GM19351 (cell line): Measurements from ENCODE around the gene CSNK1G2.

Experiments
- ATAC-seq: cut with Tn5 transposase; IDR thresholded peaks from one replicate; pipeline ENCODE4 v1.9.1; 2021; ENCODE audit warnings: mild to moderate bottlenecking, moderate library complexity; ENCODE audit not compliant: unreplicated experiment

Gene CSNK1G2

DNA sequence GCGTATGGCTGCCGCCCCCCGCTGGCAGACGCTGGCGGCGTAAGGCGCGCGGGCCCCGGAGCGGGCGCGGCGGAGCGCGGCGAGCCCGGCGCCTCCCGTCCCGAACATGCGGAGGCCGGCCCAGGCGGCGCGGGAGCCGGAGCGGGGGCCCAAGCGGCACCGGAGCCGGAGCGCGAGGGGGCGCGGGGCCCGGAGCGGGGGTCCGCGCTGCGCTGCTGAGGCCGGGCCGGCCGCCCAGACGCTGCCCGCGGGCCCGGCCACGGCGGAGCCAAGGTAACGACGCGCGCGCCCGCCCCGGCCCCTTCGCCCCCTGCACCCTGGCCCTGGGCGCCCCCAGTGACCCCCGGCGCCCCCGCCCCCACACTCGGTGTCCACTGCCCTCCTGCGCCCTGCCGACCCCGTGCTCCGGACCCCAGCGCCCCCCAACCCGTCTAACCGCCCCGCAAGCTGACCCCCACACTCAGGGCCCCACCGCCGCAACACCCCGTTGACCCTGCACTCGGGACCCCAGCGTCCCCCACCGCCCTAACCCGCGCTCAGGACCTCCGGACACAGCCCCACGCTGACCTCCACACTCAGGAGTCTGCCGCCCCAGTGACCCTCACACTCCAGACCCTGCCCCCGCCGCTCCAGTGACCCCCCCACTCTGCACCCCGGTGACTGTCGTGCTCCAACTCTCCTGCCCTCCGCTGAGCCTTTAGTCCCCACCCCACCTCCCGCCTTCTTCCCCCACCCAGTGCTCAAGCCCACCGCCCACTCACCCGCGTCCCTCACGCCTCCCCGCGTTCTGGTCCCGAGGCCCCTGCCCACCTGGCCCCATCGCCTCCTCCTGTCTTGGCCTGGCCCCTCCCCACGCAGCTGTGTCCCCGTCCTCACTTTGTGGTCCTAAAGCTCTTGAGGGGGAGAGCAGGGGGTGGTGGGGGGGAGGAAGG, at the start of gene CSNK1G2:
Gene CSNK1G2 (plus strand): TSS at position 27 of the 932 bp plus-strand sequence. CDS start 28,601 bp downstream, outside the sequence.
- ATAC-seq = no peak

DNA sequence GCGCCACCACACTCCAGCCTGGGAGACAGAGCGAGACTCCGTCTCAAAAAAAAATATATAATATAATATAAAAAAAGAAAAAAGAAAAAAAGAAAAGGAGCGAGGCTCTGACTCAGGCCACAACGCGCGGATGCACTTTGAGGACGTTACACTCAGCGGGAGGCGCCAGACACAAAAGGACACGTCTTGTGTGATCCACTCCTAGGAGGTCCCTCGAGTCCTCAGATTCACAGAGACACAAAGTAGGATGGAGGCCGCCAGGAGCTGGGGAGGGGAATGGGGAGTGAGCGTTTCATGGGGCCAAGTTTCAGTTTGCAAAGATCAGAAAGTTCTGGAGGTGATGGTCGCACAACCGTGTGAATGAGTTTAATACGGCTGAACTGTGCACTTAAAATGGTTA, 47.2 kb upstream of the CSNK1G2 start:
- ATAC-seq = no peak

DNA sequence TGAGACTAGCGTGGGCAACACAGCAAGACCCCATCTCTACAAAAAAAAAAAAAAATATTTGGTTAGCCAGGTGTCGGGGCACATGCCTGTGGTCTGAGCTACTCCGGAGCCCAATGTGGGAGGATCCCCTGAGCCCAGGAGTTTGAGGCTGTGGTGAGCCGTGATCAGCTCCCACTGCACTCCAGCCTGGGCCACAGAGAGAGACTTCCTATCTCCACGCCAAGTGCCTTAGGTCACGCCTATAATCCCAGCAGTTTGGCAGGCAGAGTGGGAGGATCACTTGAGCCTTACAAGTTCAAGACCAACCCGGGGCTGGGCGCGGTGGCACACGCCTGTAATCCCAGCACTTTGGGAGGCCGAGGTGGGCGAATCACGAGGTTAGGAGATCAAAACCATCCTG, 44.5 kb upstream of the CSNK1G2 start:
- ATAC-seq = no peak

DNA sequence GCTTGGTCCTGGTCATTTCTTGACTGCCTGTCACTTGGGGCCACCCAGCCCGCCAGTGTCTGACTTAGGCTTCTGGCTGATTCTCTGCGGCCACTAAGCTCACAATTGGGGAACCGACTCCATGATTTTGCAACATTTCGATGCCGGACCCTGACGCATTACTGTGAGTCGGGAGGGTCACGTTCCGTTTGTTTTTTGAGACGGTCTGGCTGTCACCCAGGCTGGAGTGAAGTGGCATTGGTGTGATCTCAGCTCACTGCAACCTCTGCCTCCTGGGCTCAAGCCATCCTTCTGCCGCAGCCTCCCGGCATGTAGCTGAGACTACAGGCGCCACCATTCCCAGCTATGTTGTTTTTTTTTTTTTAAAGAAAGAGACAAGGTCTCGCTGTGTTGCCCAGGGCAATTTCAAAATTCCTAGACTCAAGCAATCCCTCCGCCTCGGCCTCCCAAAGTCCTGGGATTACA, 39.0 kb upstream of the CSNK1G2 start:
- ATAC-seq = no peak

DNA sequence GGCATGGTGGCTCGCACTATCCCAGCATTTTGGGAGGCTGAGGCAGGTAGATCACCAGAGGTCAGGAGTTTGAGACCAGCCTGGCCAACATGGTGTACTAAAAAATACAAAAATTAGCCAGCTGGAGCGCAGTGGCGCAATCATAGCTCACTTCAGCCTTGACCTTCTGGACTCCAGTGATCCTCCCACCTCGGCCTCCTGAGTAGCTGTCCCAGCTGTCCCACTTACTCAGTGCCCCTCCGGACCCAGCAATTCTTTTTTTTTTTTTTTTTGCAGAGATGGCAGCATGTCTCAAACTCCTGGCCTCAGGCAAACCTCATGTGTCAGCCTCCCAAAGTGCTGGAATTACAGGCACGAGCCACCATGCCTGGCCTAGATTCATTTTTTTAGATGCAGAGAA, 38.0 kb upstream of the CSNK1G2 start:
- no peak for ATAC-seq

DNA sequence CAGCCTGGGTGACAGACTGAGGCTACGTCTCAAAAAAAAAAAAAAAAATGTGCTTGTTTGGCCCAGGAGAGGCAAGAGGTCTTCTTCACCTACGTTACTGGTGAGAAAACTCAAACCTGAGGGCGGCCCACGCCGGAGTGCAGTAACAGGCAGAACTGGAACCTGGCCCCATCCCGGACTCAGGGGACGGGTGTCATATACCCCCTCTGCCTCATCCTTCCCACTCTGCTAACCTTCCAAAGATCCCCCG, 36.2 kb upstream of the CSNK1G2 start:
- ATAC-seq = no peak

DNA sequence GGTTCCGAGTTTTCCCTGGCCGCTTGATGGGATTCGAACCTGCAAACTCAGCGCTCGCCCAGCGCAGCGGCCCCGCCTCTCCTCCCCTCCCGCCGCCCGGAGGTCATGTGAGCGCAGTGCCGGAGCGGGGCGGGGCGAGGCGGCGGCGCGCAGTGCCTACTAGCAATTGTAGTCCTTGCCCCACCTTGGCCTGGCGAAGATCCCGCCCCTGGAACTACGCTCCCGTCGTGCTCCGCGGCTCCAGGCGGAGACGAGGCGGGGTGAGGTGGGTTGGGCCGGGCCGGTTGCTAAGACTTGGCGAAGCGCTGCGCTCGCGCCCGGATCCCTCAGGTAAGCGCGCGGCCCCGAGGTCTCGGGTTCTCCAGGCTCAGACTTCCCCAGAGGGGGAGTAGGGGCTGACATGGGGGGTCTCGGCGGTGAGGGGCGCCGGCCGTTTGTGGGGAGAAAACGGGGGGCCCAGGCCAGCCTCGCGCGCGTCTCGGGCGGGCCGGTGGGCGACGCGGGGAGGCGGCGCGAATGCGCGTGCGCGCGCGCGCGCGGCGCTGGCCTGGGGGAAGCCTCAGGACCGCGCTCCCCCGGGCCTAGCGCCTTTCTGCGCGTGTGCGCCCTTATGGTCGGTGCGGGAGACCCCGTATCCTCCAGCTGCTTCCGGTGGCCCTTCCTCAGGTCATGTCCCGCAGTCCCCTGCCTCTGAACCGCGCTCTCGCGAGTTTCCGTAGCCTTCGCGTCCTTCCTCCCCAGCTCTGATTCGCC, 35.7 kb upstream of the CSNK1G2 start, which contains the start of the genes ADAT3 and SCAMP4:
Gene ADAT3 (plus strand): TSS at position 290 of the 753 bp plus-strand sequence. CDS start 6,649 bp downstream, outside the sequence.
Gene SCAMP4 (plus strand): TSS at position 290 of the 753 bp plus-strand sequence. CDS start 9,621 bp downstream, outside the sequence.
- ATAC-seq = peak; percentile 85

DNA sequence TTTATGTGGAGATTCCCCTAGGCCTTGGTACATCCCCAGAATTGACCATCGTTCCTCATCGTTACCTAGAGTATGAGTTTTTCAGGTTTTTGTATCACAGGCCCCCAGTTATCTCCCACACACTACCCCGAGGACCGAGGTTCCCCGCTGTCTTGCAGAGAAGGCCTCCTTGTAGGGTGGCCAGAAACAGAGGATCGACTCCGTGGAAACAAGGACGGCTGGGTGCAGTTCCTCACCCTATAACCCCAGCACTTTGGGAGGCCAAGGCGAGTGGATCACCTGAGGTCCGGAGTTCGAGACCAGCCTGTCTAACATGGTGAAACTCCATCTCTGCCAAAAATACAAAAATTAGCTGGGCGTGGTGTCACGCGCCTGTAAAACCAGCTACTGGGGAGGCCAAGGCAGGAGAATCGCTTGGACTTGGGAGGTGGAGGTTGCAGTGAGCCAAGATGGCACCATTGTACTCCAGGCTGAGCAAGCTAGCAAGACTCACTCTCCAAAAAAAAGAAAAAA, 35.1 kb upstream of the CSNK1G2 start:
- no peak for ATAC-seq

DNA sequence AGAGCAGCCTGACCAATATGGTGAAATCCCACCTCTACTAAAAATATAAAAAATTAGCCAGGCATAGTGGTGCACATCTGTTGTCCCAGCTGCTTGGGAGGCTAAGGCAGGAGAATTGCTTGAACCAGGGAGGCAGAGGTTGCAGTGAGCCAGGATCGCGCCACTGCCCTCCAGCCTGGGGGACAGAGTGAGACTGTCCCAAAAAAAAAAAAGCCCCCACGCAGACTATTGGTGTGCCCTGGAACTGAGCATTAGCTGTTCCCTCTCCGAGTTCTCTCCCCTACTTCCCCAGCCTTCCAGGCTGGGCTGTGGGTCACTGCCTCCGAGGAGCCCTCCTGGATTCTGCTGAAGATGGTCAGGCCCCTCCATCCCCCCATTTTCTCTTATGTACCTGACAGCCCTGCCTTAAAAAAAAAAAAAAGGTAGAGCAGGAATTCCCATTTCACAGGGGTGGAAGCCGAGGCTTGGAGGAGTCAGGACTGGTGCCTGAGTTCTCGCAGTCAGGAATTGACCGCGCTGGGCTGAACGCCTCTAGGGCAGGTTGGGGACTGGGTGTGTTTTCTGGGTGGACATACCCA, 33.9 kb upstream of the CSNK1G2 start:
- ATAC-seq = no peak

DNA sequence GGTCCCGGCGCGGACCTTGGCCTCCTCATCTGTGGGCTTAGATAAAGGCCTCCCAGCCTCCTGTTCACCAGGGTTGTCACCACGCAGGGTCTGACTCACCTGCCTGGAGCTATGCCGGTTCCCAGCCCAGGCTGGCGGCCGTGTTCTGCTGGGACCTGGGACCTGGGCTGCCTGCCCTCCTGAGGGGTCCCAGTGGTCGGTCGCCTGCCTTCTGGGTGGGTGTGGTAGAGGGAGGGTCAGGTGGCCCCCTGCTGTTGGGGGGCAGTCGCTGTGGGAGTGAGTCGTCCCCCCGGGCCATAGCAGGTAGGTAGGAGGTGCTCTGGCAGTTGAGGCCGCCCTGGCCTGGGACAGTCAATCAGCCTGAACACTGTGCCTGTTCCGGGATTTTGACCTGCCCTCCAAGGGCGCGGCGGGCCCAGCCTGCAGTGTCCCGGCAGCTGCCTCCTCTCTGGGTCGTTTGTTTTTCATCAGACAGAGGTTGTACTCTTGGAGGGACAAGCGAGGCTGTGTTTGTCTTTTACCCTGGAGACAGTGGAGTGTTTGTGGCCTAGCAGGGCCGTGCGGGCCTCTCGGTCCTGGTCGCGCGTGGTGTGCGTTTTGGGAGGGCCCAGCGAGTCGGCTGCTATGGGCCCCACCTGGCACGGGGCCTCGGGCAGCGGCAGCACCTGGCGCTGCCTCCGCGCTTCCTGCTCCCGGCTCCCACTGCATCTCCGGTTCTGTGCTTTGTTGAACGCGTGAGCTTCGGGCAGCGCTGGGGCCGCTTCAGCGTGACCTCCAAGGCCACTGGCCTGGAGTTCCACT, 33.2 kb upstream of the CSNK1G2 start:
- ATAC-seq = no peak

DNA sequence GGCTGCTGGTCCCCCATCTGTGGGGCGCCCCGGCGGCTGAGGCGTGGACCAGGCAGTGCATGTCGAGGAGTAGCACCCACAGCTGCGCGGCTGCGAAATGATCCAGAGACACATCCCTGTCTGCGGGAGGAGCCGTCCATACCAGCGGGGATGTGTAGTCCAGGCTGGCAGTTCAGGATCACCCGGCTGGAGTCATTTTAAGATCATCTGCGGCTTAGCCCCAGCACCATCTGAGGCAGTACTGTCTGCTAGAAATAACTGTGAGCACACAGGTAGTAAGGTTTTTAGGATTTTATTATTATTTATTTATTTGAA, 32.7 kb upstream of the CSNK1G2 start:
- no peak for ATAC-seq

DNA sequence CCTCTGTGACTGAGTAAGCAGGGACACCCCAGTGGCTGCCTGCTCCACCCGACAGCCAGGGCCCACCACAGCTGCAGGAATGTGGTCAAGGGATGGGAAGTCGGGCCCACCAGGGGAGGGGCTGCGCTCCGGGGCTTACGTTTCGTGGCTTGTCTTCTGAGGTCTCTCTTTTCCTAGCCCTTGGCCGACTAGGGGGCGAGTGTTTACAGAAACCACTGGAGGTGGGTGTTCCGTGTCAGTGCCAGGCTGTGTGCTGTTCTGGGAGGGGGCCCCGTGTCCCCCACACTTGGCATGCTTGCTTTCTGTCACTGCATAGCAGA, 31.3 kb upstream of the CSNK1G2 start:
- no peak for ATAC-seq

DNA sequence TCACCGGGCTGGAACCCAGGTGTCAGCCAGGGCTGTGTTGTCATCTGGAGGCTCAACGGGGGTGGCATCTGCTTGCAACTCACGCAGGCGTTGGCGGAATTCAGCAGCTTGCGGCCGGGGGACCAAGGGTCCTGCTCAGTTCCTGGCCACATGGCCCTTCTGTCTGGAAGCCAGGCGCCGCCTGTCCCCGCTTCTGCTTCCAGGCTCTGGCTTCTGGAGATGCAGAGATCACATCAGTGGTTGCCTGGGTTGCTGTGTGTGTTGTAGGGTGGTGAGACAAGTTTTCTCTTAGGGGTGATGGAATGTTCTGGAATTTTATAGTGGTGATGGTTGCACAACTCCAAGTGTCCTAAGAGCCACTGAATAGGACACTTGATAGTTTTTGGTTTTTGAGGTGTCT, 30.8 kb upstream of the CSNK1G2 start:
- ATAC-seq = no peak

DNA sequence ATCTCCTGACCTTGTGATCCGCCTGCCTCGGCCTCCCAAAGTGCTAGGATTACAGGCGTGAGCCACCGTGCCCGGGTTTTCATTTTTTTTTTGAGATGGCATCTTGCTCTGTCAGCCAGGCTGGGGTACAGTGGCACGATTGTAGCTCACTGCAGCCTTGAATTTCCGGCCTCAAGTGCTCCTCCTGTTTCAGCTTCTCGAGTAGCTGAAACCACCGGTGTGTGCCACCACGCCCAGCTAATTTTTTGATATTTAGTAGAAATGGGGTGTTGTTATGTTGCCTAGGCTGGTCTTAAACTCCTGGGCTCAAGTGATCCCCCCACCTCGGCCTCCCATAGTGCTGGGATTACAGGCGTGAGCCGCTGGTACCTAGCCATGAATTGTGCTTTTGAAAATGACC, 29.9 kb upstream of the CSNK1G2 start:
- no peak for ATAC-seq

DNA sequence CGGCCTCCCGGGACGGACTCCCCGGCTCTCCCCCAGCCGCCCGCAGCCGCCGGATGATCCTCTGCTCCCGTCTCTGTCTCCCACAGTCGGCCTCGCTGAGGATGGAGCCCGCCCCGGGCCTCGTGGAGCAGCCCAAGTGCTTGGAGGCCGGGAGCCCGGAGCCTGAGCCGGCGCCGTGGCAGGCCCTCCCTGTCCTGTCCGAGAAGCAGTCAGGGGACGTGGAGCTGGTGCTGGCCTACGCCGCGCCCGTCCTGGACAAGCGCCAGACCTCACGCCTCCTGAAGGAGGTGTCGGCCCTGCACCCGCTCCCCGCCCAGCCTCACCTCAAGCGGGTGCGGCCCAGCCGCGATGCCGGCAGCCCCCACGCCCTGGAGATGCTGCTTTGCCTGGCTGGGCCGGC, 29.0 kb upstream of the CSNK1G2 start:
- no peak for ATAC-seq

DNA sequence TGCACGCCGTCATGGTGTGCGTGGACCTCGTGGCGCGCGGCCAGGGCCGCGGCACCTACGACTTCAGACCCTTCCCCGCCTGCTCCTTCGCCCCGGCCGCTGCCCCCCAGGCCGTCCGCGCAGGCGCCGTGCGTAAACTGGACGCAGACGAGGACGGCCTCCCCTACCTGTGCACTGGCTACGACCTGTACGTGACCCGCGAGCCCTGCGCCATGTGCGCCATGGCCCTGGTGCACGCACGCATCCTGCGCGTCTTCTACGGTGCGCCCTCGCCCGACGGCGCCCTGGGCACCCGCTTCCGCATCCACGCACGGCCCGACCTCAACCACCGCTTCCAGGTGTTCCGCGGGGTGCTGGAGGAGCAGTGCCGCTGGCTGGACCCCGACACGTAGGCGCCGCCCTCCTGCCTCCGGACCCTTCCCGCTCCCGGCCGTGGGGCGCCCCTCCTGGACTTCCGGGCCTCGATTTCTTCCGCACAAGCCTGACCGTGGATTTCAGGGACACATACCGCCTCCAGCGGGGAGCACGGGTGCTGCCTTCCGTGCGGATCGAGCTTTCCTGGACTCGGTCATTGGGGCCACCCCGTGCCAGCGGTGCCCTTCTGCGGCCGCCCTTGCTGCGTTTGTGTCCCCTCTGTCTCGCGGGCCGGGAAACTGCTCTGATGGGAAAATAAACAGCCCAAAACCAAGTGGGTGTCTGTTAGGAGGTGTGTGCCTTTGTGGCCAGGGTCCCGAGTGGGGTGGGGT, 28.0 kb upstream of the CSNK1G2 start:
- no peak for ATAC-seq

DNA sequence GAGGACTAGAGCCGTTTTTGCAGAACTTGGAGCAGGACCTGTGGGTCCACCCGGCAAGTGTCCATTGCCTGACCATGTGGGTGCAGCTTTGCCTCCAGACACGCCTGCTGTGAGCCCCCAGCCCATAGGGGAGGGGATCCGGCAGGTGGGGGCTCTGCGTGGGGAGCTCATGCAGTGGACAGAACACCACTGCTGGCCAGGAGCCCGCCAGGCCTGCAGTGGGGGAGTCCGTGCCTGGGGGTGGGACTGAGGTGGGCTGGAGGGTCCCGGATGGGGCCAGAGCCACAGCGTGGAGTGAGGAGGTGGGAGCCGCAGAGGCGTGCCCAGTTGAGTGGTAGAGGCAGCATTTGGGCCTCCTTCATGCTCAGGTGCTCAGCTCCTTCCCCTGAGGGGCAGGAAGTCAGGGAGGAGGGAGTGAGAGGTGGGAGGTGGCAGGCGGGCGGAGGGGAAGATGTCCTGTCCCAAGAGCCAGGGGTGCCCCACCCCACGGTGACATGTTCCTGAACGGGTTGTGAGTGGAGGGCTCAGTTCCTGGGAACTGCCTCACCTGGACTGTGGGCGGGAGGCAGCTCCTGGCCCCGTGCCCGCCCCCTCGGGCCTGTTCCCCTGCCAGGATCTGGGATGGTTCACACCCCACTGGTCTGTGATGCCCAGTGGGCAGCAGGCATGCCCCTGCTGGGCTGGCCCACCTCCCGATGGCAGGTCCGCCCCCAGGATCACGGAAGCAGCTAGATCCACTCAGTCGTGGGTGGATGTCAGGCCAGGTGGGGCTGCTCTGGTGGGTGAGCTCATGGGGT, 27.0 kb upstream of the CSNK1G2 start:
- no peak for ATAC-seq

DNA sequence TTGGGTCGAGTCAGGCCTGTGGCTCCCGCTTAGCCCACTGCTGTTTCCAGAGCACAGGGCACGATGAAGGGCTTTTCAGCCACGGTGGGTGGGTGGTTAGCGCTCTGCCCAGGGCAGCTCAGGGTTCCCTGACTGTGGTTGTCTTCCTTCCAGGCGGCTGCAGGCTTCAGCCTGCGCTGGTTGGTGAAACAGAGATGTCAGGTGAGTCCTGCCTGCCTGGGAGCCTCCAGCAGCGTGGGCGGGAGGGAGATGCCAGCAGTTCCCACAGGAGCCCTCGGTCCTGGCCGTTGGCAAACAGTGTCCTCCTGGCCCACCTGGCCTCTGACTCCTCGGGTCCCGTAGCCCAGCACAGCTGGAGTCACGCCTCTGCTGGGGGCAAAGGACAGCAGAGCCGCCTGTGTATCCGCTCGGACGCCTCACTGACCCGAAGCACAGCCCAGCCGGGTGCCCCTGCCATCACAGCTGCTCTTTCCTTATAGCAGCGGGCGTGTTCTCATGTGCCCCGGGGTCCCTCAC, 26.1 kb upstream of the CSNK1G2 start:
- ATAC-seq = no peak

DNA sequence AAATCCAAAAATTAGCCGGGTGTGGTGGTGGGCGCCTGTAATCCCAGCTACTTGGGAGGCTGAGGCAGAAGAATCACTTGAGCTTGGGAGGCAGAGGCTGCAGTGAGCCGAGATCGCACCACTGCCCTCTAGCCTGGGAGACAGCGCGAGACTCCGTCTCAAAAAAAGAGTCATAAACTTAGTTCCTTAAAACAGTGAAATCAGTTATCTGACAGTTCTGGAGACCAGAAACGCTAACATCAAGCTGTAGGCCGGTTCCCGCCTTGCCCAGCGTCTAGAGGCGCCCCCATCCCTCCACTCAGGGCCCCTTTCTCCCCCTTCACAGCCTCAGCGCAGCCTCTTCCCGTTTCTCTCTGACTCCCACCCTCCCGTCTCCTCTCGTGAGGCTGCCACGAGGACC, 23.8 kb upstream of the CSNK1G2 start:
- ATAC-seq = no peak
